Cortex of kidney (tissue), 1 donor: ENCODE measurements around the gene PAX7.
"Not testable (repeated sequence)": the region's sequence is repeated elsewhere in the genome, so short reads cannot be mapped to it uniquely, and the experiment has no call there.

Experiments used
- DNase-seq: peaks from one replicate; lab custom pipeline; 2025; lab: John Stamatoyannopoulos, UW

PAX7 gene

GRCh38 chr1:18630511-18631495 lies at the start of gene PAX7:
PAX7 (plus strand) TSS chr1:18630846; CDS start chr1:18631604, 758 bp downstream.
- no peak for DNase-seq

GRCh38 chr1:18581420-18581880 lies 49.2 kb upstream of the PAX7 start:
- DNase-seq, result no peak

GRCh38 chr1:18582890-18583289 lies 47.8 kb upstream of the PAX7 start:
- DNase-seq, result no peak

- no peak for DNase-seq
Measured at GRCh38 chr1:18583326-18583941, 47.2 kb upstream of the PAX7 start.

- DNase-seq, result not testable (repeated sequence)
Measured at GRCh38 chr1:18586016-18586415, 44.6 kb upstream of the PAX7 start.

GRCh38 chr1:18588093-18588492 lies 42.6 kb upstream of the PAX7 start:
- no peak for DNase-seq

- no peak for DNase-seq
Measured at GRCh38 chr1:18592368-18592767, 38.3 kb upstream of the PAX7 start.

GRCh38 chr1:18597160-18598042 lies 33.2 kb upstream of the PAX7 start:
- no peak for DNase-seq

GRCh38 chr1:18599086-18599485 lies 31.6 kb upstream of the PAX7 start:
- no peak for DNase-seq

GRCh38 chr1:18599704-18600103 lies 30.9 kb upstream of the PAX7 start:
- DNase-seq, result no peak

GRCh38 chr1:18602533-18603211 lies 28.0 kb upstream of the PAX7 start:
- DNase-seq, result no peak

- no peak for DNase-seq
Measured at GRCh38 chr1:18603212-18603852, 27.3 kb upstream of the PAX7 start.

GRCh38 chr1:18606443-18607288 lies 24.0 kb upstream of the PAX7 start:
- DNase-seq, result no peak

- no peak for DNase-seq
Measured at GRCh38 chr1:18607289-18607760, 23.3 kb upstream of the PAX7 start.

- DNase-seq, result no peak
Measured at GRCh38 chr1:18608534-18608933, 22.1 kb upstream of the PAX7 start.

GRCh38 chr1:18611311-18611710 lies 19.3 kb upstream of the PAX7 start:
- no peak for DNase-seq

GRCh38 chr1:18612073-18612472 lies 18.6 kb upstream of the PAX7 start:
- DNase-seq, result no peak

- no peak for DNase-seq
Measured at GRCh38 chr1:18614069-18614735, 16.4 kb upstream of the PAX7 start.
